ENCODE measurements around the gene AKNA.

AKNA gene

DNA sequence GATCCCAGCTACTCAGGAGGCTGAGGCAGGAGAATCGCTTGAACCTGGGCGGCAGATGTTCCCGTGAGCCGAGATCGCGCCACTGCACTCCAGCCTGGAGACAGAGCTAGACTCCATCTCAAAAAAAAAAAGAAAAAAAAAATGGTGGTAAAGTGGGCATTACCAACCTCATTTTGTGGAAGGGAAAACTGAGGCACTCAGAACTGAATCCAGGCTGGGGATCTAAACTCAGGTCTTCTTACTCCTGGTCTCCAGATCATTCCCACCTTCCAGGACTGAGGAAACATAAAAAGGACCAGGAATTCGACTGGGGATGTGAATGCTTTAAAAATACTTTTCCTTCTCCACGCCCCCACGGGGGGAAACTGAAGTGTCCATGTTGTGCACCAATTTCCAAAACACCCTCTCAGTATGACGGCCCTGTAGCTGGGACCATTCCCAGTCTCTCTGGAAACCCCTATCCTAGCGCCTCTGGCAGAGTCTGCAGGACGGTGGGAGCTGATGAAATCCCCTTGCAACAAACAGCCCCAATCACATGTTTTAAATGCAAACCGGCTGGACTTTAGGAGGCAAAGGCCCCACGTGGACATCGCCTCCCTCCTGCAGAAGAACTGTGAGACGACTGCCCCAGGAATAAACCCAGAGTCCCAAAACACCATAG, 8.9 kb upstream of the AKNA start:
- no peak for DNase-seq (ENCODE audit: low spot score)

DNA sequence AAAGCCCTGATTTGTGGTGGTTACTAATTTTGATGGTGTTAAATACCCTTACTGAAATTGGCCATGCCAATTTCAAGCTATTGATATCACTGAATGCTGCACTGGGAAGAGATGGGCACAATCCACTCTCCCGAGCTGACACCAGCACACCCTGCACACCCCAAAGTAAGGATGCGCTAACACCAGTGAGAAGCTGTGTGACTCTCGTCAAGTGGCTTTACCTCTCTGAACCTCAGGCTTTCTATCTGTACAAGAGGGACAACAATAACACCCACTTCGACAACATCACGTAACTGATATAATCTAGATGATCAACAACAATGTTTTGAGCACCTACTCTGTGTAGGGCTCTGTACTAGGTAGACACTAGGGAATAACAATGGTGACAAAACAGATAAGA, 8.0 kb upstream of the AKNA start:
- DNase-seq (ENCODE audit: low spot score) = no peak

DNA sequence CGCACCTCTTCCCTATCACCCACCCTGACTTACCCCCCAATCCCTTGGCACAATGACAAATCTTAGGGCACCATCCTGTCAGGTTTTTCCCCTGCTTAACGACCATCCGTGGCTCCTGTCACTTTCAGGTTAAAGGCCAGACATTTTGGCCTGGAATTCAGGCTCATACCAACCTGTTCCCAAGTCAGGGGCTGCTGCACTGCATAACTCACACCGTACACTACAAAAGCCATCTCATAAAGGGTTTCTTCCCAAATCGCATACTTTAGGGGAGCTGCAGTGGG, 7.5 kb upstream of the AKNA start:
- no peak for DNase-seq (ENCODE audit: low spot score)

DNA sequence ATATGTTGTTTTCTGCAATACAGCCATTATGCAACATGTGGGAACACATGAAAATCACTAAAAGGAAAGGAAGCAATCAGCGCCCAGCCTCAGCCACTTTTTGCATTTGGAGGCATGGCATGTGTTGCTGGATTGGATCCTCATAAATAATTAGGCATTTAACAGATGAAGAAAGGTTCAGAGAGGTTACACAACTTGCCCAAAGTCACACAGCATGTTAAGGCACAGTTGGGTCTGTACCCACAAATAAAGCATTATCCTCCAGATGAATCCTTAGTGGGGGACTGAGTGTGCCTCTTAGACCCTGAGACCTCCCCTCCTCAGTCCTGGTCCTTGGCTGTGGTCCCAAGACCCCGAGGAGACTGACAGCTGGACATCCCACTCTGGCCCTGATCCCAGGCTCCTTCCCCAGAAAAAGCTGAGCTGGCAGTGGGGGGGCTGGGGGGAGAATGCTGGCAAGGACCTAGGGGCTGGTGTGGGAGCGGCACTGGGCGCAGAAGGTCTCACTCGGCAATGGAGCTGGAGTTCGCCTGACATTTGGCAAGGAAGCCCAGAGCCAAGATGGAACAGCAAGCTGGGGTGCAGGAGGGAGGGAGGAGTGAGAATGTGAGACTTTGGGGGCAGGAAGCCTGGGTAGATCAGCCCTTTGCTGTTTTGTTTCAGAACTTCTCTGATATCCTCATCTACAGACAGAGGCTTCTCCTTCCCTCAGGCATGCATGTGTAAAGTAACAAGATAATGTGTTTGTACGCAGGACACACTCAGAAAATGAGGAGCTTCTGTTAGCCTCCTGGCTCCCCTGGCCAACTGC, 6.9 kb upstream of the AKNA start:
- DNase-seq (ENCODE audit: low spot score) = peak; percentile 31

DNA sequence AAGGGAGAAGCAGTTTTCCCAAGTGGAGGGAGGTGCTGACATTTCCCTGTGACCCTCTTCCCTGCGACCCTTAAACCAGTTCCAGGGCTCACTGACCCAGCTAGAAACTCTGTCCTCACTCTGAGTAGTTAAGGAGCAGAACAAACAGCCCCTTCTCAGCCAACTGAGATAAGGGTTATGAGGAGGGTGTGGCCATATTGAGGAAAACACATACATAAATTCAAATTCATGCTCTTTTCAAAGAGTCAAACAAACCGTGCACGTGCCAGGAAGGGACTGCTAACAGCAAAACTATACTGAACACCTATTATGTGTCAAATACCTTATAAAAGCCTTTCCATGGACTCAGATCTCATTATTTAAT, 4.9 kb upstream of the AKNA start:
- no peak for DNase-seq (ENCODE audit: low spot score)

DNA sequence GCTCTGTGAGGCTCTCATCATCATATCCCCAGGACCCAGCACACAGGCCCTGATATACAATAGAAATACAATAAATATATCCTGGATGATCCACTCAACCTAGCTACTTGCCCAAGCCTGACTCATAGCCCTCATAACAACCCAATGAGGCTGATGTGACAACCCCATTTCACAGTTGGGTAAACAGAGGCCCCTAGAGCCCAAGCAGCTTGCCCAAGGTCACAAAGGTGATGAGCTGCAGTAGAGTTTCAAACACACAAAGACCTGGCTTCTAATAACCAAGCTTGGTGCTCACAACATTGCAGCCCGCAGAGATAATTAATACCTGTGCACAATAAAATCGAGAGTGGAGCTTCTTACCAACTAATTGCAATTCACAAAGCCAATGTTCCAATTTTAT, 3.2 kb upstream of the AKNA start:
- DNase-seq (ENCODE audit: low spot score) = no peak

DNA sequence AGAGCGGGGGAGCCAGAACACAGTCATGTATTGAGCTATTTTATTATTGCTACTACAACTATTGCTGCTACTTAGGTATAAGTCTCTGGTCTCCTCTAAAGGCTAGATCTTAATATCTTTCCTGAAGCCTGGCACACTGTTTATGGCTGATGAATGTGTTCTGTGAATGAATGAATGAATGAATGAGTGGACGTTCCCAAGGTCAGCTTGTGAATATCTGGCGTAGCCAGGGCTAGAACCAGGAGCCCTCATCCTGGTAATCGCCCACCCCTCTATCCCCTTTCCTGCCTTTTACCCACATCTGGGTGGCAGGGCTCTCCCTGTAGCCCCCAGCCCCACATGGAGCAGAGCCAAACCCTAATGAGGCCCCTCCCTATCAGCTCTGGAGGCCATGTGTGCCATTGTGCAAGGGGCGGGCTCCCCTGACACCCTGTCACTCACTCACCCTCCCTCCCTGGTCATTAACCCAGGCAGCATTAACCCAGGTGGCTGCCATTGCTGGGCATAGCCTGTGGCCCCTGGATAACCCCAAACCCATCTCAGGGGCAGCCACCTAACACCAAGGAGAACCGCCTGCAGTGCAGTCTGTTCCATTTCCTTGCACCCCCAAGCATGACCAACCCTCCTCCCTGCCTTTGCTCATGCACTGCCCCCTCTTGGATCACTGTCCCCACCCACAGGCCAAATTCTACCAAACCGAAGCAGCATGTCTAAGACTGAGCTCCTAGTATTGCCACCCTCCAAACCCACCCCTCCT, 2.0 kb upstream of the AKNA start:
- no peak for DNase-seq (ENCODE audit: low spot score)

DNA sequence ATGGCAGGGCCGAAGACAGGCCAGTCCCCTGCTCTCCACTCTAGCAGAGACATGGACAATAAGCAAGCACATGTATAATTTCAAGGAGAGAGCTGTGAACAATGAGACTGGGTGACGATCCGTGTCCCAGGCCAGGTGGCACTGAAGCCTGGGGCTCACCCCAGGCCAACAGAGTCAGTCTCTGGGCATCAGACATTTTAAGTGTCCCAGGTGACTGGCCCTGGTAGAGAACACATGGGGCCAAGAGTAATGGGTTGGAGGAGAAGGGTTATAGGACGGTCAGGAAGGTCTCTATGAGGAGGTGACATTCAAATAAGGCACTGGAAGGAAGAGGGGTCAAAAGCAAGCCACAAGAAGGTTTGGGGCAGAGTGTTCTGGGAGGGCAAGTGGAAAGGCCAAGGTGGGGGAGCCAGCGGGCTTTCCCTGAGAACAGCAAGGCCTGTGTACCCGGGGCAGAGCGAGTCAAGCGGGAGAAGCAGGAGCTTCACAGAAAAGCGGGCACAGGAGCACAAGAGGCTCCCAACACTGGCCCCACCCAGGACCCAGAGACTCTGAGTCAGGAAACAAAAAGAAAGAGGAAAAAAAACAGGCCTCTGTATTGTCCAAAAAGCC, 1.1 kb upstream of the AKNA start:
- no peak for DNase-seq (ENCODE audit: low spot score)

DNA sequence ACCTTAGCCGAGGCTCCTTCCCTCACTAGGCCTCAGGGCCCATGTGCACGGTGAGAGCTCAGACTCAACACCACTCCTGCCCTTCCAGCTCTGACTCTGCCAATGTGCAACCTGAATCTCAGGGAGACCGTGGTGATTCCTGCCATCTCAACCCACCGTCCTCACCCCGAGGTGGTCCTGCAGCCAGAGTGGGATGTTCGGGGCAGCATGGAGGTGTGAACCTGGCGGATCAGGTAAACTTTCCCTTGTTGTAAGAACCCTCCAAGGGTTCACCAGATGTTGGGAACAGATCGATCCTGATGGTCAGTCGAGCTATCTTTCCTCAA, 538 bp upstream of the AKNA start:
- DNase-seq (ENCODE audit: low spot score) = no peak

DNA sequence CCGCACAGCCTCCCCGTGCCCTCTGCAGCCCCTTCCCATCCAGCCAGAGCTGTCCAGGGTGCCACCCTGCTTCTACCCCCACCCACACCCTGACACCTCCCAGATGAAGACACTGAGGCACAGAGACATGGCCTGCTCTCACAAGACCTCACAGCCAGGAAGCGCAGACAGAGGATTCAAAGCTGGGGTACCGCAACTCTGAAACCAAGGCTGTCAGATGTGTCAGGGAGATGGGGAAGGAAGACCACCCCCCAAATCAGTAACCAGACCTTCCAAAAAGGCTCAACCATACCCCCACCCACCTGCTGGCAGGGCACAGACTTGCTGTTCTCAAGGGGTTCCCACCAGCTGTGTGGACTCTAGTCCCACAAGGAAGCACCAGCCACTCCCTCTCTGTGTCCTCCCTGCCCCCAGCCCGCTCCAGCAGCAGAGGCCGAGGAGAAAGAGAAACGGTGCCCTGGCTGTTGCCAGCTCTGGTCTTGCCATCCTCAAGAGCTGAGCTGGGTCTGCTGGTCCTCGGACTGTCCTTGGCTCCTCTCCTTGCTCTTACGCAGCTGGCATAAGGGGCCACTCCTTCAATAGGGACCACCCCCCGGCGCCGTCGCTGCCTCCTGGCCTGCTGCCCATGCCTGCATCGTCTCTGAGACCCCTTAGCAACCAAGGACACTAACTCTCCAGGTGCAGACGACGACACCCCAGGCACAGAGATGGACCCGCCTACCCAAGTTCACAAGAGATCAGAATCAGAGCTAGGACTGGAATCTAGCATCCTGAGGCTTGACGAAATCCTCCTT, 699 bp downstream of the AKNA start:
- DNase-seq (ENCODE audit: low spot score) = peak; percentile 64

DNA sequence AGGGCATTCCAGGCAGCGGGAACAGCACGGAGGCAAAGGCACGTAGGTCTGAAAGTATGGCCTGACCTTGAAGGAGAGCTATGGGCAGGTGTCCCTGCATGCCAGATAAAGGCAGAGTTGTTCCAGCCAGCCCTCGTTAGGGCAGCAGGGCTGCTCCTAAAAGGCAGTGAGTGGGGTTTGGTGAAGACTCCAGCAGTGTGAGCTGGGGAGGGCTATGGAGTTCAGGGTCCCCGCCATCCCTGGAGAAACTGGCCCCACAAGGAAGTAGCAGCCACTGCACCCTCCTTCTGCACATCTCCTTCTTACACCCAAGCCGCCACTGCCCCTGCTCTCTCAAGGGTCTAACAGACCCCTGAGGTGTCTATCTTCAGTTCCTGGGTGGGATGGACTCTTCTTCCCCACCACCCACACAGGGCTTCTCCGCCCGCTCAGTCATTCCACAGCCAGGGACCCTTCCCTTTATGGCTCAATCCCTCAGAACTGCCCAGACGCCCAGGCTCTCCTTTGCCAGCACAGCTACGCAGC, 1.4 kb downstream of the AKNA start:
- DNase-seq (ENCODE audit: low spot score) = no peak

DNA sequence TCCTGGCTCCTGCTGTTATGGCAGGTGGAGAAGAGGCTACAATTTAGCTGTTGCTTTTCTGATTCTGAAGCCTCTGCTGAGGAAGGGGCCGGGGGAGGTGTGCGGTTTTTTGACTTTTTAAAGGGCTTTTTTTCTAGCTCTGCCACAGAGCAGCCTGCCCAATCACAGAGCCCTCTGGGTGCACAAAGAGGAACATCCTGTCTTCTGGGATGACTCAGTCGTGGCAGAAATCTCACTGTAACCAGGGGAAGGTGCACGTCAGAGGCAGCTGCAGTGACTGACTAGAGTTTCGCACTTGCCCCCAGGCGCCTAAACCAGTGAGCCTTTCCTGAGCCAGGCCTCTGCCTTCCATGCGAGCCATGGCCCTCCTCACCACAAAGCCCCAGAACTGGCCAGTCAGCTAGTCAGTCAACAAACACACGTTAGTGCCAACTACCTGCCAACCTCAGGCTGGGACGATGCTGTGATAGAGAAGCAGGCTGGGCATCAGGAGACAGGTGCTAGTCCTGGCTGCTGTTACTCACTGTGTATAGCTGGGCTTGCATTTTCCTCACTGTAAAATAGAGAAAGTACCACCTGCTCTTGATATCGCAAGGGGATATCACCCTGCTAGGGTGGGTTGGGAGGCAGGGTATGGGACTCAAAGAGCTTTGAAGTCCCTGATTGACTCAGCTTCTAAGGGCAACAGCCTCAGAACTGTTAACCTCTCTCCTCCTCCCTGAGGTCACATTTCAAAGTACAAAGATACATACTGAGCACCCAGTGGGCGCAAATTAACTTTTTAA, 2.2 kb downstream of the AKNA start:
- DNase-seq (ENCODE audit: low spot score) = peak; percentile 86

DNA sequence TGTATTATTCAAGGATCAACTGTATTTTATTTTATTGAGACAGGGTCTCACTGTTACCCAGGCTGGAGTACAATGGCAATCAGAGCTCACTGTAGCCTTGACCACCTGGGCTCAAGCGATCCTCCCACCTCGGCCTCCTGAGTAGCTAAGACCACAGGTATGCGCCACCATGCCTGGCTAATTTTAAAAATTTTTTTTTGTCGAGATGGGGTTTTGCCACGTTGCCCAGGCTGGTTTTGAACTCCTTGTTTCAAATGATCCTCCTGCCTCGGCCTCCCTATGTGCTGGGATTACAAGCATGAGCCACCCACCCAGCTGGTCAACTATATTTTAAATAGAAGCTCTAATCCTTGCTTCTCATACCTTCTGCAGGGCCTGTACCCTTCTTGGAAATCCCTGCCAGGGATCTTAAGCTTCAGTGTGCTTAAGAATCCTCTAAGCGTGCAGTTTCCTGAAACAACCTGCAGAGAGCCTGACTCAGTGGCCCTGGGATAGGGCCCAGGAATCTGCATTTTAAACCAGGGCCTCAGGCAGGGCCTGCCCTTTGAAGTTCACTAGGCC, 2.9 kb downstream of the AKNA start:
- DNase-seq (ENCODE audit: low spot score) = no peak

DNA sequence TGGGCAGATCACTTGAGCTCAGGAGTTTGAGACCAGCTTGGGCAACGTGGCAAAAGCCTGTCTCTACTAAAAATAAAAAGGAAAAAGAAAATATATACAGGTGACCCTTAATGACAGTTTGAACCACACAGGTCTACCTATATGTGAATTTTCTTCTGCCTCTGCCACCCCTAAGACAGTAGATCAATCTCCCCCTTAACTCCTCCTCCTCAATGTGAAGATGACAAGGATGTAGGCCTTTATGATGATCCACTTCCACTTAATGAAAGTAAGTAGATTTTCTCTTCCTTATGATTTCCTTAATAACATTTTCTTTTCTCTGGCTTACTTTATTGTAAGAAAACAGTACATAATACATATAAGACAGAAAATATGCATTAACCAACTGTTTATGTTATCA, 3.4 kb downstream of the AKNA start:
- DNase-seq (ENCODE audit: low spot score) = no peak

DNA sequence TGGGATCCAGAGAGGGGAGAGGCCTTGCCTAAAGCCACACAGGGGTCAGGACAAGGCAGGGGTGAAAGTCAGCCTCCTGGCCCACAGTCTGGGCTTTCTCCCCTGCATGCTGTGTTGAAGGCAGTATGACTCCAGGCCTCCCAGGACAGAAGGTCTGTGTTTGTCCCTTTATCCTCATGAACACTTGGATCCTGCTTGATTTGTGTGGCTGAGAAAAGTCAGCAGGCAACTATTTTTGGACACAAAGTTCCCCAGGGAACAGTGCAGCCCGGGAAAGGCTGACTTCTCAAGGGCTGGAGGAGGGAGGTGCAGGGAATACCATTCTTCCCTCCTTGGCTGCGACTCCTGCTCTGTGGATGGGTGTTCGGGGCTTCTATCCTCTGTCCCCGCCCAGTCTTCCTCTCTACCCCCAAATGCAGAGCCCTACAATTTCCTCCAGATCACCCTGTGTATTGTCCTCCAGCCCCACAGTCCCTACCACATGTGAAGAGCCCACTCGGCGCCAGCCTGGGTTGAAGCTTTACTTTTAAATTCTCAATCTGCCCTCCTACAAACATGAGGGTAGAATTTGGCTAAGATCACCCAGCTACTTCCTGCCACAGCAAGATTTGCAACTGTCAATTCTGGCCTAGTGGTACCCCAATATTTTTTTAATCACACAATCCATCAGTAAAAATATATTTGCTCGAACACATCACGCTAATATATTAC, 4.1 kb downstream of the AKNA start:
- no peak for DNase-seq (ENCODE audit: low spot score)

DNA sequence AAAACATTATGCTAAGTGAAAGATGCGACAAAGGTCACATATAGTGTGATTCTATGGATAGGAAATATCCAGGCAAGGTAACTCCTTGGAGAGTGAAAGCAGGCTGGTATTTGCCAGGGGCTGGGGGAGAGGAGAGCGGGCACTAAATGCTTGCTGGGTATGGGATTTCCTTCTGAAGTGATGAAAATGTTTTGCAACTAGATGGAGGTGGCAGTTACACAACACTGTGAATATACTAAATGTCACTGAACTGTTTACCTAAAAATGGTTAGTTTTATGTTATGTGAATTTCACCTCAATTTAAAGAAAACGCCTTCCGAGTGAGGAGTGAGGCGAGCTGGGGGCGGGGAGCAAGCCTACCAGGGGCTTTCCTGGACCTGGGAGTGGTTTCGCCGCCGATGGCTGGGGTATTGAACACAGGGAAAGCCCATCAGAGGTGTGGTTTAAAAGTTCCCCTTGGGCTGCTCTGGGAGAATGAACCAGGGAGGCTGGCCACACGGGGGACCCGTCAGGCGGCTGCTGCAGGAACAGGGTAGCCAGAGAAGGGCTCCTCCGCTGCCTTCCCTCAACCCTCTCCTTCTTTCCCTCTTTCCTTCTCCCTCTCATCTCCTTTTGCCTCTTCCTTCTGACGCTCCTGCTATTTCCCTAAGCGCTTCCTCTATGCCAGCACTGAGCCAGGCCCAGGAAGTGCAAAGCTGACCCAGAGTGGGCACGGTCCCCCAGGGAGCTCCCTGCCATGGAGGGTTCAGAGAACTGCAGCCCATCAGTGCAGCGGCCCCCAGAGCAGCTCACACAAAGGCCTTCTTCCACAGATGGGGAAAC, 4.9 kb downstream of the AKNA start:
- no peak for DNase-seq (ENCODE audit: low spot score)

DNA sequence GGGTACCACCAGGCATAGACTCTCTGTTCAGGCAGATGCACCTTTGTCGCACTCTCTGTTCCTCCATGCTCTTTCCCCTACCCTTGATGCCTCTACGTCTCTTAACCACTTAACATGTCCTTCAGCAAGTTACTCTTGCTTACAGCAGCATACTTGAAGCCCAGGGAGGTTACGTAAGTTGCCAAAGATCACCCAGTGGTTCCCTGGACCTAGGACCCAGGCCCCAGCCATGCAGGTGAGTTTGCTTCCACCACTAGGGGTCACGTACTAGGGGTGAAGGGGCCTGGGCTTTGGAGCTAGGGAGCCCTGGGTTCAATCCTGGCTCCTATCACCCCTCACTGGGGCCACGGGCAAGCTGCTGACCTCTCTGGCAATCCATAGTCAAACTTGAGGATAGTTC, 8.9 kb downstream of the AKNA start:
- no peak for DNase-seq (ENCODE audit: low spot score)

DNA sequence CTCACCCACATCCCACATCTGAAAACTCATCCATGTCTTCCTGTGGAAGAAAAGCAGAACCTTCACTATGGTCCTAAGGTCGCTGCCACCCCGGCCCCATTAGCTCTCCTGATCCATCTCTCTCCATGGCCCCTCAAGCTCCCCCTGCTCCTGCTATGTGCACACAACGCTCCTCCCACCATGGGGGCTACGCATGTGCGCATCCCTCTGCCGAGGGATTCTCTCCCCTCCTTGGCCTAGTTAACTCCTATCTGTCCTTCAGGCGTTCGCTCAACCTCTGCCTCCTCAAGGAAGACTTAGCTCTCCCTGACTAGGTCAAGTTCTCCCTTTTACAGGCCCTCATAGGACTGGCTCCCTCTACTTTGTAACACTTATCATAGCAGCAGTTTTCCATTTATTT, 9.8 kb downstream of the AKNA start:
- no peak for DNase-seq (ENCODE audit: low spot score)

Measured in Ammon's horn (tissue), 1 donor.